NCI-H2196 (cell line): ENCODE measurements around the gene SRP72.
A peak's percentile ranks its signal among the peaks of the same experiment; 100 is the strongest.

ENCODE experiments used
- DNase-seq: peaks from one replicate; lab custom pipeline; 2025; ENCODE audit not compliant: unreplicated experiment; lab: John Stamatoyannopoulos, UW

SRP72 gene

GRCh38 chr4:56544573-56545131 lies 77.2 kb downstream of the SRP72 start:
- peak; percentile 69 for DNase-seq

- DNase-seq = no peak
Measured at GRCh38 chr4:56550642-56551041, 83.2 kb downstream of the SRP72 start.

GRCh38 chr4:56551516-56551915 lies 84.1 kb downstream of the SRP72 start:
- DNase-seq = no peak

GRCh38 chr4:56552273-56552672 lies 84.9 kb downstream of the SRP72 start:
- no peak for DNase-seq
